GM12872 (cell line): Measurements from ENCODE around the gene KIF19.
A peak's percentile ranks its signal among the peaks of the same experiment; 100 is the strongest.

Source experiments
- CTCF ChIP-seq: IDR thresholded peaks from 3 replicates; pipeline ENCODE4 v1.5.1; 2011; ENCODE audit warnings: low read depth, mild to moderate bottlenecking, low read length, moderate library complexity; ENCODE audit not compliant: insufficient read depth

The KIF19 gene

GRCh38 chr17:74287031-74287602, 38.9 kb upstream of the KIF19 start:
- TF ChIP-seq CTCF, result no peak

GRCh38 chr17:74288785-74289184, 37.2 kb upstream of the KIF19 start:
- TF ChIP-seq CTCF, result no peak

GRCh38 chr17:74289688-74290087, 36.3 kb upstream of the KIF19 start:
- no peak for TF ChIP-seq CTCF

GRCh38 chr17:74290340-74290739, 35.7 kb upstream of the KIF19 start:
- no peak for TF ChIP-seq CTCF

- no peak for TF ChIP-seq CTCF
These were observed 33.5 kb upstream of the KIF19 start for GRCh38 chr17:74292495-74292894.

- no peak for TF ChIP-seq CTCF
These were observed 30.1 kb upstream of the KIF19 start for GRCh38 chr17:74295625-74296547.

GRCh38 chr17:74296548-74296936, 29.5 kb upstream of the KIF19 start:
- TF ChIP-seq CTCF, result peak; percentile 43
